MCF 10A (cell line): Measurements from ENCODE around the gene DUSP6. TPM values are rescaled to one million over a fixed set of nuclear protein-coding genes. Genes with fewer than 3 reads are reported as not detected.
A peak's percentile ranks its signal among the peaks of the same experiment; 100 is the strongest.

Source experiments
- BruUV-seq: library from RNA; stranded (reverse); fragments of 400-500 nt; replicated peaks from 2 replicates; lab custom pipeline; 2021; lab: Mats Ljungman, UMichigan
- CTCF ChIA-PET: fragments of 300-600 bp; sonication (Branson Sonifier 250); formaldehyde crosslinking; extraction: SDS; loops from one replicate; lab custom pipeline; 2021; ENCODE audit warnings: antibody characterized with exemption, inconsistent platforms; lab: Yijun Ruan, JAX
- POLR2A ChIA-PET: fragments of 300-600, 350-650 bp; sonication (Branson Sonifier 250); formaldehyde crosslinking; extraction: SDS; loops from one replicate; lab custom pipeline; 2020; ENCODE audit warnings: antibody characterized with exemption, inconsistent platforms; lab: Yijun Ruan, JAX
- DNase-seq: peaks from one replicate; pipeline ENCODE4 v3.0.0-alpha.2; 2018; ENCODE audit not compliant: unreplicated experiment
- H3K27ac Mint-ChIP-seq: one replicate; pipeline ENCODE4 v1.8.0; 2022; ENCODE audit warnings: mild to moderate bottlenecking, low read depth, mixed read lengths; ENCODE audit not compliant: unreplicated experiment
- H3K27me3 Mint-ChIP-seq: one replicate; pipeline ENCODE4 v1.8.0; 2022; ENCODE audit warnings: mixed read lengths; ENCODE audit not compliant: insufficient read depth, unreplicated experiment
- H3K36me3 Mint-ChIP-seq: one replicate; pipeline ENCODE4 v1.8.0; 2022; ENCODE audit warnings: mild to moderate bottlenecking, moderate library complexity, mixed read lengths; ENCODE audit not compliant: insufficient read depth, unreplicated experiment
- H3K4me1 Mint-ChIP-seq: one replicate; pipeline ENCODE4 v1.8.0; 2022; ENCODE audit warnings: mixed read lengths; ENCODE audit not compliant: insufficient read depth, unreplicated experiment
- H3K4me3 Mint-ChIP-seq: one replicate; pipeline ENCODE4 v1.8.0; 2022; ENCODE audit warnings: mild to moderate bottlenecking, moderate library complexity, mixed read lengths; ENCODE audit not compliant: unreplicated experiment
- H3K9me3 Mint-ChIP-seq: one replicate; pipeline ENCODE4 v1.8.0; 2022; ENCODE audit warnings: mixed read lengths; ENCODE audit not compliant: unreplicated experiment
- intact Hi-C: fragments of 100-400 bp; cut with micrococcal nuclease; formaldehyde crosslinking; loops from 2 replicates; pipeline ENCODE4 v1.14.1; 2022
- total RNA-seq: library from RNA; stranded (reverse); gene quantifications from 2 replicates; pipeline ENCODE4 v1.2.3, GENCODE V29; 2022
- TF ChIP-seq, protein P1 (sequence below): fragments of 200-600 bp; IDR thresholded peaks from one replicate; pipeline ENCODE4 v1.8.0; 2022; ENCODE audit warnings: antibody characterized with exemption, mild to moderate bottlenecking; ENCODE audit not compliant: unreplicated experiment

The DUSP6 gene
- total RNA-seq, 1 experiment from 2014 or later, result 149 TPM

DNA sequence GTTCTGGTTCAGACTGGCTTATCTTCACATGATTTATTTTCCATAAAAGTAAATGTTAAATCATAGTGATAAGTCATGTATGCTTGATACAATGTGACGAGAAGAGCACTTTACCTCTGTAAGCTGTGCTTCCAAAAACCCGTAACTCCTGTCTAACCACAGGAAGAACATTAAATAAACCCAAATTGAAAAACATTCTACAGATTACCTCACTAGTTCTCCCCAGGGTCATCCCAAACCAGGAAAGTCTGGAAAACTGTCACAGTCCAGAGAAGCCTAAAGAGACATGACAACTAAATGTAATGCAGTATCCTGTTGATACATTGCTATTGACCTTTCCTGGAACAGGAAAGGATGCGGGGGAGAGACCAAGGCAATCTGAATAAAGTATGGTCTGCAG, 32.5 kb upstream of the DUSP6 start:
- Mint-ChIP-seq H3K4me3 (peak overlapping the region; percentile 38), H3K4me1 (peaks cover 25% of the 10 kb centered on the region), H3K36me3 (no peaks in the 10 kb centered on the region), H3K9me3 (no peaks in the 10 kb centered on the region), H3K27me3 (no peaks in the 10 kb centered on the region), H3K27ac (peak overlapping the region; percentile 53)
- intact Hi-C loops, result loop anchor here (2.0 kb wide), 1 partner anchor 68 kb away; no protein-coding TSS in a partner anchor
- ChIA-PET POLR2A (interaction anchor here (1.2 to 6.9 kb wide), 6 partner anchors 12 to 38 kb away, joined by 4 to 60 read pairs (median 5); partner anchors contain the start of gene DUSP6), CTCF (no interaction called here)
- DNase-seq, result no peak
- BruUV-seq, result no TSS peak
- TF ChIP-seq, protein P1, sequence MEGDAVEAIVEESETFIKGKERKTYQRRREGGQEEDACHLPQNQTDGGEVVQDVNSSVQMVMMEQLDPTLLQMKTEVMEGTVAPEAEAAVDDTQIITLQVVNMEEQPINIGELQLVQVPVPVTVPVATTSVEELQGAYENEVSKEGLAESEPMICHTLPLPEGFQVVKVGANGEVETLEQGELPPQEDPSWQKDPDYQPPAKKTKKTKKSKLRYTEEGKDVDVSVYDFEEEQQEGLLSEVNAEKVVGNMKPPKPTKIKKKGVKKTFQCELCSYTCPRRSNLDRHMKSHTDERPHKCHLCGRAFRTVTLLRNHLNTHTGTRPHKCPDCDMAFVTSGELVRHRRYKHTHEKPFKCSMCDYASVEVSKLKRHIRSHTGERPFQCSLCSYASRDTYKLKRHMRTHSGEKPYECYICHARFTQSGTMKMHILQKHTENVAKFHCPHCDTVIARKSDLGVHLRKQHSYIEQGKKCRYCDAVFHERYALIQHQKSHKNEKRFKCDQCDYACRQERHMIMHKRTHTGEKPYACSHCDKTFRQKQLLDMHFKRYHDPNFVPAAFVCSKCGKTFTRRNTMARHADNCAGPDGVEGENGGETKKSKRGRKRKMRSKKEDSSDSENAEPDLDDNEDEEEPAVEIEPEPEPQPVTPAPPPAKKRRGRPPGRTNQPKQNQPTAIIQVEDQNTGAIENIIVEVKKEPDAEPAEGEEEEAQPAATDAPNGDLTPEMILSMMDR, result no peak

DNA sequence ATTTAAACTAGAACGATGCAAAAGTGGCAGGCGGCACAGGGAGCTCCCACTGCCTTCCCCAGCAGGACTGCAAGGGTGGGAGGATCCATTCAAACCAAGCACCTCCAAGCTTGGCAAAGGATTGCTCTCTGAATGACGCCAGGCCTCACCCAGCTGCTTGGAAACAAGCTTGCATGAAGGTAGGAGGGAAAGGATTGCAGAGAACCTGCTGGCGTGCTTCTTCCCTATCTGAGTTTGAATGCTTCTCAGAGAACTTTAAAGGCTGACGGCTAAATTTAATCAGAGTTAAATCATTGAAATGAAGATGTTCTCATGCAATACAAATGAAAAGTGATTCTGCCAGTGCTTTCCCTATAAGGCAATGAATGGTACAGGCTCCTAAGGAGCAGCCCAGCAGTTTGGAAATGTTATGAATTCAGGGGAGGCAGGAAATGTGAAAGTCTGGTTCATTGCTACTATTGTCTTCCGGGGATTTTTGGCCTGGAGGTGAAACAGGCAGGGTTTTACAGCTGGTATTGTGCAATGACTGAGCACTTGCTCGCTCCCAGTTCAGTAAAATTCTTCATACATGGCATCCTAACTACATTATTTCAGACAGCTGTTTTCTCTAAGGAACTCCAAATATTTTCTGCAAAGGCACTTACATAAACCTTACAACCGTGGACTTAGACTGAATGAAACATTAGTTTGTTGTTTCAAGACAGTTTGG, 31.9 kb upstream of the DUSP6 start:
- peaks cover 25% of the 10 kb centered on the region for H3K4me1 Mint-ChIP-seq
- H3K4me3 Mint-ChIP-seq, result peak overlapping the region; percentile 59
- CTCF ChIA-PET, result interaction anchor here (1.4 kb wide), 1 partner anchor 78 kb away, joined by 6 read pairs; no protein-coding TSS in a partner anchor
- intact Hi-C loops, result loop anchor here (2.0 kb wide), 1 partner anchor 69 kb away; no protein-coding TSS in a partner anchor
- DNase-seq, result peak; percentile 90
- H3K9me3 Mint-ChIP-seq, result no peaks in the 10 kb centered on the region
- peak overlapping the region; percentile 53 for H3K27ac Mint-ChIP-seq
- H3K36me3 Mint-ChIP-seq, result no peaks in the 10 kb centered on the region
- no peaks in the 10 kb centered on the region for H3K27me3 Mint-ChIP-seq
- POLR2A ChIA-PET, result interaction anchor here (0.6 to 6.9 kb wide), 8 partner anchors 12 to 859 kb away, joined by 3 to 60 read pairs (median 5); partner anchors contain the start of gene DUSP6
- TF ChIP-seq, protein P1, result no peak
- no TSS peak for BruUV-seq

DNA sequence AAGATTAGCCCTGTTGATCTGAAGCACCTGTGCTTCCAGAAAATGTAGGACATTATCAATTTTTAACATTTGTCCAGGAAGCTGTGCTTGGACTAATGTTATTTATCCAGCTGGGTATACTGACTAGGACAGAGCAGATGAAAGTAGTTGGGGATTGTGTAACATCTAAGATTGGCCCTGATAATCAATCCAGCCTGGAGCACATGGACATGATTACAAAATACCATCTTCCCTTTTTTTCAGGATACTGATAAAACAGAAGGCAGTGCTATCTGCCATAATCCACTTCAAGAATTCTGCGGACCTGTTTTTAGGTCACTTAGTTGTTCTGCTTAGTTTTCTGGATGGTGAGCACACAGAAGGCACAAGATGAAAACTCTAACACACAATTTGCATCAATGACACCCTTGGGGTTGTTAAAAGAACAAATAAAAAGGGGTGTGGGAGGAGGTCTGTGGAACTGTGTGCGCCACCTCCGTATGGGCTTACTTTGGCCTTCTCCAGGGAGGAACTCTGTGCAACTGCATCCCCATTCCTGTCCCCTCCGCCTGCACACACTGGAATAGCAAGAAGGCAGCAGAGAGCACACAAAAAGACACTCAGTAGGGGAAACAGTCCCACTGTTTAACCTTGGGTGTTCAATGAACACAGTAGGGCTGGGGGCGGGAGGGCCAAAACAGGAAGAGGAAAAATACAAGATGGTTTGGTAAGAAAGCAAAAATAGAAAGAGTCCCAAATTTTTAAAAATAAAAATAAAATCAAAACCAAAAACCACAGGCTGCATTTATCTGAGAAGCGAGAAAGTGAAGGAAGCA, 31.1 kb upstream of the DUSP6 start:
- Mint-ChIP-seq H3K9me3 (no peaks in the 10 kb centered on the region), H3K27me3 (no peaks in the 10 kb centered on the region), H3K36me3 (no peaks in the 10 kb centered on the region), H3K4me3 (peak overlapping the region; percentile 59), H3K27ac (peak overlapping the region; percentile 53), H3K4me1 (peaks cover 25% of the 10 kb centered on the region)
- intact Hi-C loops, result loop anchor here (2.0 kb wide), 1 partner anchor 69 kb away; no protein-coding TSS in a partner anchor
- POLR2A ChIA-PET, result interaction anchor here (0.6 to 6.9 kb wide), 10 partner anchors 11 to 859 kb away, joined by 3 to 60 read pairs (median 5); partner anchors contain the start of gene DUSP6
- CTCF ChIA-PET, result interaction anchor here (0.6 to 1.4 kb wide), 2 partner anchors 79 to 257 kb away, joined by 3 to 6 read pairs; no protein-coding TSS in a partner anchor
- no peak for DNase-seq
- no TSS peak for BruUV-seq
- TF ChIP-seq, protein P1, result no peak
